HCT116 (cell line): ENCODE results near the gene TYW5. TPM values are rescaled to one million over a fixed set of nuclear protein-coding genes. Genes with fewer than 3 reads are reported as not detected.

Experiments
- ATAC-seq: fragments of 200-7000 bp; cut with Tn5 transposase; 2 replicates; pipeline ENCODE4 v1.9.1; 2020; ENCODE audit warnings: mild to moderate bottlenecking, moderate library complexity
- BruUV-seq: library from RNA; stranded (reverse); fragments of 400-500 nt; replicated peaks from 2 replicates; lab custom pipeline; 2021; lab: Mats Ljungman, UMichigan
- CTCF ChIA-PET: fragments of 300-600 bp; sonication (Branson Sonifier 250); formaldehyde crosslinking; loops from one replicate; lab custom pipeline; 2021; ENCODE audit warnings: antibody characterized with exemption; lab: Charles Lee
- POLR2A ChIA-PET: fragments of 300-600, 350-600 bp; sonication (Branson Sonifier 250); formaldehyde crosslinking; loops from one replicate; lab custom pipeline; 2021; ENCODE audit warnings: antibody characterized with exemption; lab: Charles Lee
- RAD21 ChIA-PET, 2 experiments: fragments of 300-600 bp; sonication (Branson Sonifier 250); formaldehyde crosslinking; loops; one replicate each; lab custom pipeline; 2023; ENCODE audit warnings: low total read pairs in 2 of 2; ENCODE audit not compliant: uncharacterized antibody in 2 of 2, unreplicated experiment in 2 of 2, low non-redundant PET in 1 of 2; lab: Charles Lee
- DNase-seq: peaks from one replicate; pipeline ENCODE4 v3.0.0-alpha.2; 2010; ENCODE audit warnings: low read depth, low spot score
- H2AFZ ChIP-seq: fragments of 200-600 bp; shearing (Covaris generic), sonication (generic); 2 replicates; pipeline ENCODE4 v1.6.1; 2017; ENCODE audit warnings: low read depth, mixed run types, mixed read lengths, antibody characterized with exemption, low read length; ENCODE audit not compliant: poor library complexity, severe bottlenecking
- H3K27ac ChIP-seq: 2 replicates; pipeline ENCODE4 v1.5.1; 2012; ENCODE audit warnings: low read depth, low read length
- H3K27me3 ChIP-seq: fragments of 200-600 bp; sonication (generic); 2 replicates; pipeline ENCODE4 v1.6.1; 2016; ENCODE audit warnings: mixed run types, low read length, mixed read lengths; ENCODE audit not compliant: insufficient read depth
- H3K36me3 ChIP-seq, 2 experiments: fragments of 200-500 bp in 1 of 2; fragments of 200-600 bp in 1 of 2; sonication (Bioruptor generic) in 1 of 2; sonication (generic) in 1 of 2; 2 replicates each; pipeline versions ENCODE4 v1.5.1 to v1.6.1; 2014 to 2016; ENCODE audit warnings: low read length in 2 of 2, inconsistent platforms in 1 of 2, mixed read lengths in 1 of 2, mixed run types in 1 of 2; ENCODE audit not compliant: insufficient read depth in 2 of 2, control insufficient read depth in 1 of 2
- H3K4me1 ChIP-seq, 2 experiments: fragments of 200-600 bp in 1 of 2; sonication (generic) in 1 of 2; 2 replicates each; pipeline versions ENCODE4 v1.5.1 to v1.6.1; 2012 to 2017; ENCODE audit warnings: low read length in 2 of 2, inconsistent platforms in 1 of 2, mild to moderate bottlenecking in 1 of 2, mixed read lengths in 1 of 2, mixed run types in 1 of 2, moderate library complexity in 1 of 2; ENCODE audit not compliant: insufficient read depth in 2 of 2, control insufficient read depth in 1 of 2
- H3K4me2 ChIP-seq: fragments of 200-600 bp; sonication (generic); 2 replicates; pipeline ENCODE4 v1.6.1; 2017; ENCODE audit warnings: mixed run types, low read length, mixed read lengths
- H3K4me3 ChIP-seq, 2 experiments: fragments of 200-600 bp in 1 of 2; sonication (generic) in 1 of 2; replicated peaks in 1 of 2; 2 replicates each; pipeline ENCODE4 v1.5.1; 2011 to 2016; ENCODE audit warnings: low read length in 2 of 2, control low read depth in 1 of 2, low read depth in 1 of 2, mild to moderate bottlenecking in 1 of 2, mixed read lengths in 1 of 2, mixed run types in 1 of 2
- H3K79me2 ChIP-seq: fragments of 200-600 bp; sonication (generic); 2 replicates; pipeline ENCODE4 v1.6.1; 2017; ENCODE audit warnings: mild to moderate bottlenecking, mixed run types, low read length, moderate library complexity, mixed read lengths; ENCODE audit not compliant: insufficient read depth
- H3K9ac ChIP-seq: fragments of 200-600 bp; sonication (generic); 2 replicates; pipeline ENCODE4 v1.6.1; 2016; ENCODE audit warnings: low read length, mixed read lengths
- H3K9me2 ChIP-seq: fragments of 200-600 bp; sonication (generic), shearing (Covaris generic); 2 replicates; pipeline ENCODE4 v1.6.1; 2017; ENCODE audit warnings: mixed run types, mild to moderate bottlenecking, moderate library complexity; ENCODE audit not compliant: insufficient read depth
- H3K9me3 ChIP-seq, 2 experiments: fragments of 200-500 bp in 1 of 2; fragments of 200-600 bp in 1 of 2; sonication (Bioruptor generic) in 1 of 2; sonication (generic) in 1 of 2; 2 replicates each; pipeline ENCODE4 v1.6.1; 2014 to 2017; ENCODE audit warnings: low read length in 2 of 2, mixed read lengths in 2 of 2, inconsistent platforms in 1 of 2, low read depth in 1 of 2, mild to moderate bottlenecking in 1 of 2, mixed run types in 1 of 2, moderate library complexity in 1 of 2; ENCODE audit not compliant: control insufficient read depth in 1 of 2, insufficient read depth in 1 of 2
- H4K20me1 ChIP-seq: fragments of 200-600 bp; sonication (generic), shearing (Covaris generic); 2 replicates; pipeline ENCODE4 v1.6.1; 2017; ENCODE audit warnings: mixed run types, mild to moderate bottlenecking, moderate library complexity; ENCODE audit not compliant: insufficient read depth
- CBX3 ChIP-seq: IDR thresholded peaks from 2 replicates; pipeline ENCODE4 v1.6.1; 2012; ENCODE audit warnings: low read depth
- CEBPB ChIP-seq: IDR thresholded peaks from 2 replicates; pipeline ENCODE4 v1.6.1; 2012; ENCODE audit warnings: low read depth
- EGR1 ChIP-seq: IDR thresholded peaks from 2 replicates; pipeline ENCODE4 v1.6.1; 2012; ENCODE audit warnings: low read depth
- ELF1 ChIP-seq: IDR thresholded peaks from 2 replicates; pipeline ENCODE4 v1.6.1; 2012; ENCODE audit warnings: low read depth, borderline replicate concordance
- FOSL1 ChIP-seq: IDR thresholded peaks from 2 replicates; pipeline ENCODE4 v1.6.1; 2012; ENCODE audit warnings: low read depth
- JUND ChIP-seq: IDR thresholded peaks from 2 replicates; pipeline ENCODE4 v1.6.1; 2012
- POLR2AphosphoS5 ChIP-seq: IDR thresholded peaks from 2 replicates; pipeline ENCODE4 v1.6.1; 2011; ENCODE audit warnings: mild to moderate bottlenecking, low read depth, low read length, moderate library complexity
- RAD21 ChIP-seq: IDR thresholded peaks from 2 replicates; pipeline ENCODE4 v1.6.1; 2012; ENCODE audit warnings: low read depth, mild to moderate bottlenecking
- SP1 ChIP-seq: IDR thresholded peaks from 2 replicates; pipeline ENCODE4 v1.6.1; 2012; ENCODE audit warnings: low read depth
- SRF ChIP-seq: IDR thresholded peaks from 2 replicates; pipeline ENCODE4 v1.6.1; 2012; ENCODE audit warnings: low read depth
- ZFX ChIP-seq: fragments of 450-650 bp; IDR thresholded peaks from 2 replicates; pipeline ENCODE4 v1.6.1; 2017
- intact Hi-C: fragments of 100-400 bp; cut with micrococcal nuclease; formaldehyde crosslinking; loops from 2 replicates; pipeline ENCODE4 v1.10.0; 2022
- total RNA-seq: library from RNA; stranded (reverse); gene quantifications from one replicate; pipeline ENCODE4 v1.2.1, GENCODE V29; 2021; ENCODE audit not compliant: unreplicated experiment
- TF ChIP-seq, protein P1 (sequence below): IDR thresholded peaks from 2 replicates; pipeline ENCODE4 v1.6.1; 2012
- TF ChIP-seq, protein P2 (sequence below): IDR thresholded peaks from 2 replicates; pipeline ENCODE4 v1.6.1; 2012; ENCODE audit warnings: low read depth

Gene TYW5
- total RNA-seq, 1 experiment from 2014 or later: 7.7 TPM

DNA sequence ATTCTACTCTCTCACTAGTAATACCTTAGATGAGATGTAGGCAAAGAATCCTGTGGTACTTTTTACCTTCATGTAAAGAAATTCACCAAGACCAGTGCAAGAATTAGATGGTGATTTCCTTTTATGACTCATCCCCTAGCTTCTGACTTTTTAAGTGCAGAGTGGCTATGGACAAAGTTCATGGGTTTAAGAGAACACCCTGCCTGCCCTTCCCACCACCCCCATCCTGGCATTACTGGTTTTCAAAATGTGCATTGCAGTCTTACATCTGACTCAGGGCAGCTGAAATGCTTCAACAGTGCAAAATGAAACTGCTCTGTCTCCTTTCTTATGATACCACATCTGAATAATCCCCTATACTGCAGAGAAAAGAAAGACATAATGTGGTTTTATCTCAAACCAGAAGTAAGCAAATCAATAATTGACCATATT, 22.7 kb upstream of the TYW5 start:
- peak; percentile 29 for DNase-seq
- CTCF ChIA-PET: interaction anchor here (0.8 to 3.7 kb wide), 2 partner anchors 505 to 735 kb away, joined by 3 to 36 read pairs; no protein-coding TSS in a partner anchor

More for the DNA sequence above, 22.7 kb upstream of the TYW5 start:
- Histone ChIP-seq H4K20me1 (no peaks in the 10 kb centered on the region), H2AFZ (no peak overlapping the region), H3K9me2 (no peaks in the 10 kb centered on the region), H3K79me2 (no peaks in the 10 kb centered on the region), H3K4me2 (peak overlapping the region; percentile 60), H3K4me3 (peak overlapping the region in 1 of 2 experiments; percentile 18; a peak in 1 of 4 replicates), H3K27ac (no peak overlapping the region), H3K9me3 (no peaks in the 10 kb centered on the region), H3K9ac (no peak overlapping the region), H3K27me3 (no peaks in the 10 kb centered on the region), H3K36me3 (no peaks in the 10 kb centered on the region), H3K4me1 (peaks cover 10 to 26% of the 10 kb centered on the region in 2 experiments)
- TF ChIP-seq CEBPB (peak; percentile 50), POLR2AphosphoS5 (0 out of 2 replicates have a peak, but pooled peaks have one; percentile 28), EGR1 (peak; percentile 45; the same call in 1 of the 2 replicates), RAD21 (no peak), SRF (peak; percentile 32; the same call in 1 of the 2 replicates), FOSL1 (peak; percentile 74), ELF1 (no peak), SP1 (peak; percentile 74), ZFX (no peak), JUND (peak; percentile 74), CBX3 (peak; percentile 72; the same call in 1 of the 2 replicates)
- TF ChIP-seq, protein P1, sequence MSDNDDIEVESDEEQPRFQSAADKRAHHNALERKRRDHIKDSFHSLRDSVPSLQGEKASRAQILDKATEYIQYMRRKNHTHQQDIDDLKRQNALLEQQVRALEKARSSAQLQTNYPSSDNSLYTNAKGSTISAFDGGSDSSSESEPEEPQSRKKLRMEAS: peak; percentile 28; the same call in 1 of the 2 replicates
- TF ChIP-seq, protein P2, sequence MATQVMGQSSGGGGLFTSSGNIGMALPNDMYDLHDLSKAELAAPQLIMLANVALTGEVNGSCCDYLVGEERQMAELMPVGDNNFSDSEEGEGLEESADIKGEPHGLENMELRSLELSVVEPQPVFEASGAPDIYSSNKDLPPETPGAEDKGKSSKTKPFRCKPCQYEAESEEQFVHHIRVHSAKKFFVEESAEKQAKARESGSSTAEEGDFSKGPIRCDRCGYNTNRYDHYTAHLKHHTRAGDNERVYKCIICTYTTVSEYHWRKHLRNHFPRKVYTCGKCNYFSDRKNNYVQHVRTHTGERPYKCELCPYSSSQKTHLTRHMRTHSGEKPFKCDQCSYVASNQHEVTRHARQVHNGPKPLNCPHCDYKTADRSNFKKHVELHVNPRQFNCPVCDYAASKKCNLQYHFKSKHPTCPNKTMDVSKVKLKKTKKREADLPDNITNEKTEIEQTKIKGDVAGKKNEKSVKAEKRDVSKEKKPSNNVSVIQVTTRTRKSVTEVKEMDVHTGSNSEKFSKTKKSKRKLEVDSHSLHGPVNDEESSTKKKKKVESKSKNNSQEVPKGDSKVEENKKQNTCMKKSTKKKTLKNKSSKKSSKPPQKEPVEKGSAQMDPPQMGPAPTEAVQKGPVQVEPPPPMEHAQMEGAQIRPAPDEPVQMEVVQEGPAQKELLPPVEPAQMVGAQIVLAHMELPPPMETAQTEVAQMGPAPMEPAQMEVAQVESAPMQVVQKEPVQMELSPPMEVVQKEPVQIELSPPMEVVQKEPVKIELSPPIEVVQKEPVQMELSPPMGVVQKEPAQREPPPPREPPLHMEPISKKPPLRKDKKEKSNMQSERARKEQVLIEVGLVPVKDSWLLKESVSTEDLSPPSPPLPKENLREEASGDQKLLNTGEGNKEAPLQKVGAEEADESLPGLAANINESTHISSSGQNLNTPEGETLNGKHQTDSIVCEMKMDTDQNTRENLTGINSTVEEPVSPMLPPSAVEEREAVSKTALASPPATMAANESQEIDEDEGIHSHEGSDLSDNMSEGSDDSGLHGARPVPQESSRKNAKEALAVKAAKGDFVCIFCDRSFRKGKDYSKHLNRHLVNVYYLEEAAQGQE: no peak
- RAD21 ChIA-PET: no interaction called here
- intact Hi-C loops: loop anchor here (5.0 kb wide), 1 partner anchor 834 kb away; the partner anchor contains the start of gene BZW1
- ATAC-seq: peak; percentile 61
- POLR2A ChIA-PET: interaction anchor here (0.8 kb wide), 1 partner anchor 420 kb away, joined by 3 read pairs; no protein-coding TSS in a partner anchor
- BruUV-seq: no TSS peak
